ENCODE measurements around the gene SPX. TPM values are rescaled to one million over a fixed set of nuclear protein-coding genes. Genes with fewer than 3 reads are reported as not detected.
A peak's percentile ranks its signal among the peaks of the same experiment; 100 is the strongest.

Gene SPX
- total and polyA plus RNA-seq, 7 donors, result 0.35 to 0.99 (median 0.68) TPM; not detected in 2

DNA sequence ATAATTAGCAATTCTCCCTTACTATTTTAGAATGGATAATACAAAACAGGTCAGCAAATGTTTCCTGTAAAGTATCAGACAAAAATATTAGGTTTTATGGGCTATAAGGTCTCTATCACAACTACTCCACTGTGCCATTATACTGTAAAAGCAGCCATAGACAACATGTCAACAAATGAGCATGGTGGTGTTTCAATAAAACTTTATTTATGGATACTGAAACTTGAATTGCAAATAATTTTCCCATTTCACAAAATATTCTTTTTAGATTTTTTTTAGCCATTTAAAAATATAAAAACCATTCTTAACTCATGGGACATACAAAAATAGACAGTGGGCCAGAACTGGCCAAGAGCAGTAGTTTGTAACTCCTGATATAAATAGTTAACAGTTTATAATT is 40.1 kb upstream of the SPX start:
- Histone ChIP-seq H3K4me1 (no peaks in the 10 kb centered on the region), H3K9me3 (no peaks in the 10 kb centered on the region), H3K36me3 (peaks cover 0 to 85% (median 21%) of the 10 kb centered on the region in 4 donors), H3K27ac (no peak overlapping the region), H3K4me3 (no peak overlapping the region), H3K27me3 (no peaks in the 10 kb centered on the region)
- DNase-seq, result no peak
- TF ChIP-seq, protein P1, sequence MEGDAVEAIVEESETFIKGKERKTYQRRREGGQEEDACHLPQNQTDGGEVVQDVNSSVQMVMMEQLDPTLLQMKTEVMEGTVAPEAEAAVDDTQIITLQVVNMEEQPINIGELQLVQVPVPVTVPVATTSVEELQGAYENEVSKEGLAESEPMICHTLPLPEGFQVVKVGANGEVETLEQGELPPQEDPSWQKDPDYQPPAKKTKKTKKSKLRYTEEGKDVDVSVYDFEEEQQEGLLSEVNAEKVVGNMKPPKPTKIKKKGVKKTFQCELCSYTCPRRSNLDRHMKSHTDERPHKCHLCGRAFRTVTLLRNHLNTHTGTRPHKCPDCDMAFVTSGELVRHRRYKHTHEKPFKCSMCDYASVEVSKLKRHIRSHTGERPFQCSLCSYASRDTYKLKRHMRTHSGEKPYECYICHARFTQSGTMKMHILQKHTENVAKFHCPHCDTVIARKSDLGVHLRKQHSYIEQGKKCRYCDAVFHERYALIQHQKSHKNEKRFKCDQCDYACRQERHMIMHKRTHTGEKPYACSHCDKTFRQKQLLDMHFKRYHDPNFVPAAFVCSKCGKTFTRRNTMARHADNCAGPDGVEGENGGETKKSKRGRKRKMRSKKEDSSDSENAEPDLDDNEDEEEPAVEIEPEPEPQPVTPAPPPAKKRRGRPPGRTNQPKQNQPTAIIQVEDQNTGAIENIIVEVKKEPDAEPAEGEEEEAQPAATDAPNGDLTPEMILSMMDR (IDR thresholded peaks at IDR 0.05), result no peak
- TF ChIP-seq EP300 (IDR thresholded peaks at IDR 0.05) (no peak), POLR2AphosphoS5 (IDR thresholded peaks at IDR 0.05) (no peak), POLR2A (IDR thresholded peaks at IDR 0.05) (no peak)
- intact Hi-C loops (cut with DNase I), result no loop called here

DNA sequence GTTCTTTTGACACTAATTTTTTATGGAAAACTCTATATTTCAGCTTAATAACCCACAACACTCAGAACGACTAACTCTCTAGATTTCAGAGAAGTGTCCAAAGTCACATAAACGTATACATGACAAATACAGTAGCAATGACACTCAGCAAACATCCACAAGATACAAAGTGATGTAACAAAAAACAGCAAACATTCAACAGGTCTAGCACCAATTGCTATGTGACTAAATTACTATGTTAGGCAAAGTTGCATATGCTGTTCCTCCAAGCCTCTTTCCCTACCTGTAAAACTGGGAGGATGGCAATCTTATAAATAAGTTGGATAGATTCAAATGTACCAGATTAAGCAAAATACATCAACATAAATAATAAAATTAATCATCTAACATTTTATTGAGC is 26.3 kb upstream of the SPX start:
- 79 to 82% methylated on average over 2 of the region's 2 CpGs for WGBS, 2 donors
- TF ChIP-seq EP300 (IDR thresholded peaks at IDR 0.05) (no peak), POLR2AphosphoS5 (IDR thresholded peaks at IDR 0.05) (no peak), POLR2A (IDR thresholded peaks at IDR 0.05) (no peak)
- TF ChIP-seq, protein P1 (IDR thresholded peaks at IDR 0.05), result no peak
- Histone ChIP-seq H3K27ac (peak overlapping the region in 1 of 4 donors; percentile 89), H3K4me1 (peaks cover 0 to 45% (median 38%) of the 10 kb centered on the region in 4 donors), H3K9me3 (no peaks in the 10 kb centered on the region), H3K36me3 (peaks cover 6 to 40% (median 9%) of the 10 kb centered on the region in 4 donors), H3K4me3 (no peak overlapping the region), H3K27me3 (no peaks in the 10 kb centered on the region)
- intact Hi-C loops (cut with DNase I), result loop anchor here (5.0 to 10.0 kb wide), 4 partner anchors 62 to 545 kb away; partner anchors contain the start of genes CMAS, LDHB and PYROXD1
- DNase-seq, result no peak

DNA sequence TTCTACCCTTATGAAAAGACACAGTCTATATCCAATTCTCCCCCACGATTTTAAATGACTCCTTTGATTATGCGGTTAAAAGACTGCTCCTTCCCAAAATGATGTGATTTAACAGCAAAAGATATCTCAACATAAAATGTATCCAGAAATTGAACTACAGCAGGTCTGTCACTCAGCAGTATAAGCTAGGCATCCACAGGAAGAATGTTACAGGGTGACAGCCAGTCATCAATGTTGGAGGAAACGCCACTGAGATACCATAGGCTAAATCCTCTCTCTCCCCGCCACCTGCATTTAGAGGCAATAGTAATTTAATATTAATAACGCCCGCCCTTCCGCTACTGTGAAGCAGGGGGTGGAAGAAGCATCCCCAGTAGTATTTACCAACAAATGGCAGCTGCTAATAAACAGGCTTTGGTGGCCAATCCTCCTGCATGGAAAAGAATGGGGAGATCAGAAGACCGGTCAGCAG is 25.3 kb upstream of the SPX start:
- H3K9me3 ChIP-seq, result no peaks in the 10 kb centered on the region
- H3K27ac ChIP-seq, result peak overlapping the region; percentile 84 to 89 (median 85)
- peaks cover 0 to 45% (median 38%) of the 10 kb centered on the region in 4 donors for H3K4me1 ChIP-seq
- intact Hi-C loops (cut with DNase I), result loop anchor here (5.0 to 10.0 kb wide), 4 partner anchors 64 to 544 kb away; partner anchors contain the start of genes CMAS, LDHB and PYROXD1
- H3K36me3 ChIP-seq, result peaks cover 3 to 31% (median 8%) of the 10 kb centered on the region in 4 donors
- H3K27me3 ChIP-seq, result no peaks in the 10 kb centered on the region
- no peak for DNase-seq
- peak overlapping the region; percentile 84 to 92 (median 88) for H3K4me3 ChIP-seq
- TF ChIP-seq POLR2A (IDR thresholded peaks at IDR 0.05) (no peak), POLR2AphosphoS5 (IDR thresholded peaks at IDR 0.05) (no peak), EP300 (IDR thresholded peaks at IDR 0.05) (no peak)
- TF ChIP-seq, protein P1 (IDR thresholded peaks at IDR 0.05), result no peak
- WGBS, 2 donors, result 10 to 14% methylated on average over 8 of the region's 8 CpGs

DNA sequence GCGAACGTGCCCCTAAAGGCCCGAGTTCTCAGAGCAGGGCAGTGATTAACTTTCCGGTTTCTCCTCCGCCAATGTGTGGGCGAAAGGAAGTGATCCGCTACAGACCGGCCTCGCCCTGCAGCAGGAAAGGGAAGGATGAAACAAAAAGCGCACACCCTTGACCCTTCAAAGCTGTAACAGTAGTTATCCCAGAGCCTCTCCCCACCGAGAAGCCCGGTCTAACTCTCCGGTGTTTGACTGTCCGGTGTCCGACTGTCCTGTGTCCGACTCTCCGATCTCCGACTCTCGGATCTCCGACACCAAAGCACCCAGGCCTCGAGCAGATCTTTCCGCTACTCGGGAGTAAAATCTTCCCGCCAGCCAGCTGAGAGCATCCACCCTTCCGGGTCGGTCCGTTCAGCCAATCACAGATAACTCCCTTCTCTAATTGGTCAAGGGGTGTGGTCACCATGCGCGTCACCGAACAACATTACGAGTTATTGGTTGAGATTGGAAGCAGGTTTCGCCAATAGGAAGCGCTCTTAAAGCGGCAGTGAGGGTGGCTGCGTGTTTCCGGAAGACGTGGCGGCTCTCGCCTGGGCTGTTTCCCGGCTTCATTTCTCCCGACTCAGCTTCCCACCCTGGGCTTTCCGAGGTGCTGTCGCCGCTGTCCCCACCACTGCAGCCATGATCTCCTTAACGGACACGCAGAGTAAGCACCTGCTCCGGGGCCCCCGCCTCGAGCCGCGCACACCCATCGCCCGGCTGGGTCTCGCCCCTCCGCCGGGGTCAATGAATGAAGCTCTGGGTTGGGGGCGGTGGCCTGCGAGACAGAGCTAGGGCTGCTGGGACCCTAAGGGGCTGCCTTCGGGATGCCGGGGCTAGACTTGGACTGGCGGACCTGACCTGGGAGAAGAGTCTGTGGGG is 24.6 kb upstream of the SPX start, which contains the start of the genes GOLT1B and RECQL:
Gene GOLT1B (plus strand): TSS at position 532 of the 906 bp plus-strand sequence. CDS start 135 bp downstream, at position 667.
Gene RECQL (minus strand): TSS at position 378 of the 906 bp plus-strand sequence. CDS start 2,065 bp downstream, outside the sequence.
- H3K4me3 ChIP-seq, result peak within 1 kb of the TSS; percentile 84 to 92 (median 88)

More for the DNA sequence above, 24.6 kb upstream of the SPX start, which contains the start of the genes GOLT1B and RECQL:
- WGBS, 2 donors, result 0% methylated on average over 61 of the region's 61 CpGs
- Histone ChIP-seq H3K27me3 (no peaks in the 10 kb centered on the region), H3K36me3 (peaks cover 0 to 24% (median 5%) of the 10 kb centered on the region in 4 donors), H3K27ac (peak within 1 kb of the TSS; percentile 84 to 89 (median 85)), H3K4me1 (peaks cover 0 to 45% (median 38%) of the 10 kb centered on the region in 4 donors), H3K9me3 (no peaks in the 10 kb centered on the region)
- no peak for TF ChIP-seq EP300 (IDR thresholded peaks at IDR 0.05)
- TF ChIP-seq POLR2A (IDR thresholded peaks at IDR 0.05), result peak in 1 of 2 donors; percentile 24
- TF ChIP-seq POLR2AphosphoS5 (IDR thresholded peaks at IDR 0.05), result peak; percentile 70 to 90 (median 83)
- peak; percentile 98 for DNase-seq
- intact Hi-C loops (cut with DNase I), result loop anchor here (5.0 to 10.0 kb wide), 4 partner anchors 64 to 543 kb away; partner anchors contain the start of genes CMAS, LDHB and PYROXD1
